UCSD-AML1 (cell line): ENCODE measurements around the gene FGF8.

Source experiments
- DNase-seq: peaks from one replicate; lab custom pipeline; 2025; ENCODE audit not compliant: unreplicated experiment; lab: John Stamatoyannopoulos, UW

FGF8 gene

DNA sequence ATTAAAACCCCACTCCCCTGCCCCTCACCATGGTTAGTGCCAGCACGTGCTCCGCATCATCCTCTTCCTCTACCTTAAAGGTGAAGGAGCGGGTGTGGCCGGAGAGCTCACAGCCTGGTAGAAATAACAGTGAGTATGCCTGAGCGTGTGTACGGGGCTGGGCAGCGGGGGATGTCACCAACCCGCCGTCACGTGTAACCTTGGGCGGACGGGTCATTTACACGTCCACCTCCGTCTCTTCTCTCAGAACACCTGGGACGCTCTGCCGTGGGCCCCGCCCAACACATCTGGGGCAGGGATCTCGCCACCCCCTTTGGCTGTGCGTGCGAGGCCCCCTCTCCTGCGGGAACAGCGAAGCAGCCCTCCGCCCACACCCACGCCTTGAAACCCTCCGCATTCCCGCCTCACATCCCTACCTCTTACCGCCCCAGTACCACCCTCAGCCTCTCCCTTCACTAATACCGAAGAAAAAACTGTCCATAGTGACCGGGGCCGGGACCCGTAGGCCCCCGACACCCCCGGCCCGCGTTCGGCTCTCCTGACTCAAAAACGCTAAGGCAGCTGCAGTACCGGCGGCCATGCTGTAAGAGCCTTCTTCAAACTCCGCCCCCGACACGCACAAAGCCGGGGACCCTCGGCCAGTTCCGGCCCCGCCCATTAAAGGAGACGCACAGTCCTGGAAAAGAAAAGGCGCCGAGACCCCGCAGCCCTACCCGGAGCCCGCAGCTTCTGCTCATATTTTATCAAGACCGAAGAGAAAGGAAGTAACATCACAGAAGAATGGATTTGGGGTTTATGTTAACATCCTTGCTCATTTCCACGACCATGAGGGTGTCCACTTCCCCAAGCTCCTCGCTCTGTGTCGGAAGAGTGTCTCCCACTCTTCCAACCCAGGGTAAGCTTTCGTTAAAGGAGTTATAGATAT is 7.2 kb upstream of the FGF8 start, which contains the start of gene NPM3:
Gene NPM3, minus strand, starts transcription at position 636 of the 925 bp plus-strand sequence. Its CDS starts 56 bp downstream, at position 580.
- peak; percentile 81 for DNase-seq

GRCh38 chr10:101781984-101782810 is 6.3 kb upstream of the FGF8 start:
- DNase-seq: no peak

DNA sequence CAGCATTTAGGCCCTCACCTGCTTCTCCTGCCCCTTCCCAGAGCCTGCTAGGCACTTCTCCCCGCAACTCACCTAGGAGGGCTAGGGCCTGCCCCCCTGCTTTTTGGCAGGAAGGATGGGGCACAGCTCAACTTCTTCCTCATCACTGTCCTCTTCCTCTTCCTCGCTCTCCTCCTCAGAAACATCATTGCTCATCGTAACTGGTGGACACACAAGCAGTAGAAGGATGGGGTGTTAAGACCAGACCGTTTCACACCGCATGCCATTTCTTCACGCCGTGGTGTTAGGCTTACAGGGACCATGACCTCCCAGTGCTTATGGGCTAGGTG is 5.7 kb upstream of the FGF8 start:
- no peak for DNase-seq

DNA sequence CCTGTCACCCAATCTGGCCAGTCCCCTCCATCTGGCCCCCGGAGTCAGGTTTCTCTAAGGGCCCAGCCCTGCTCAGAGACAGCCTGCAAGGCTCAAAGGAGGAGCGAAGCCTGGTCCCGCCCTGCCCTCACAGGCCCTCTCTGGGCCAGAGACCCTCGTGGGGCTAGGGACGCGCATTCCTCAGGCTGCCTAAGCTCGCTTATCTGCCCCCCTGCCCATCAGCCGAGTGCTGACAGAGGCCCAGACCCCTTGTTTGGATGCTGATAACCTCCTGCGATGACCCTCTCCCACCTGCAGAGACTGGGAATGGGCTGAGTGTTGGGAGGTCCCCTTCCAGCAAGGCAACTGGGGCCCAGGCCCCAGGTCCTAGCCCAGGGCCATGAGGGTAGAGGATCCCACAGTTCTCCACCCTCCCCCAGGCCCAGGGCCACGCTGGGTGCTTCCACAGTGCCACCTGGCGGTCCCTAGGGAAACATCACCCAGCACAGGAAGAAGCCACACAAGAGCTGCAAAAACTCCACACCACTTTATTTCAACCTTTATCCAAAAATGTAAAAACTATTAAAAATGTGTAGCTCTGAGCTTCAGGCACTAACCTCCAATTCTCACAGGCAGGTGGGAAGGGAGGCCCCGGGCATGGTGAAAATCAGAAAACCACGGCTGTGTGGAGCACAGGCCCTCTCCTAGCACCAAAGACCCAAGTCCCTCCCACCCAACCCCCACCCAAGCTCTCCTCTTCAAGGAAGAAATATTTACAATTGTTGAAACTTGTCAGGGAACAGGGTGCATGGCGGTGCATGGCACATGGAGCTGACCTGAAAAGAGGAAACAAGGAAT is 5.1 kb upstream of the FGF8 start:
- DNase-seq: peak; percentile 70

- no peak for DNase-seq
Observed at GRCh38 chr10:101780187-101780817, 4.4 kb upstream of the FGF8 start.

- DNase-seq: no peak
Observed at GRCh38 chr10:101779544-101780186, 3.8 kb upstream of the FGF8 start.

DNA sequence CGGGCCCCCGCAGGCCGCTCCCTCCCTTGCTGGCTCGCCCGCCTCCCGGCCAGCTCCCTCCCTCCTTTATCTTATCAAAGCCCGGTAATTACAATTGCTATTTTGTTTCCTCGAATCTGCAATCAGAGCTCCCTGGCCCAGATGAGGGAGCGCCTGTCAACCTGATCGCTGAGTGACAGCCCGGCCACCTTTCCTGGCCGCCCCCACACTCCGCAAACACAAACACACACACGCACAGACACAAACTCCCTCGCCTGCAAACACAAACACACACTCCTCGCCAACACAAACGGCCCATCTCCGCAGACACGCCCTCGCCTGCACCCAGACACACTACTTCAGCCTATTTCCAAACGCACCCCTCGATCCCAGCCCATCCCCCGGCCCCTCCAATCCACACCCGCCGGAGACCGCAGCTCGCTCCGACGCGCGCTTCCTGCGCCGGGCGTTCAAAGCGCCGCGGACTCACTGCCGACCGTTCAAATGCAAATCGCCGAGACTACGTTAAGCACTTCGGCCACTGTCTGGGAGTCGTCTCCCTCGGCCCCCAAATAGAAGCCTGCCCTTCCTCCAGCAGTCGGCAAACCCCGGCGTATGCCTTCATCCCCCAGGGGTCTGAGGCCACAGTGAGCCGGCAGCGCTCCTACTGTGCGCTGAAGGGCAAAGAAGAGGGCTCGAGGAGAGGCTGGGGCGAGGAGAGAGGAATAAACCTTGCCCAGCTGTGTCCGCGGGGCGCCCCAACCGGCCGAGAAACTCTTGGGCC is 3.0 kb upstream of the FGF8 start:
- no peak for DNase-seq

- no peak for DNase-seq
Observed at GRCh38 chr10:101778151-101778780, 2.4 kb upstream of the FGF8 start.

GRCh38 chr10:101777619-101778145 is 1.8 kb upstream of the FGF8 start:
- no peak for DNase-seq

DNA sequence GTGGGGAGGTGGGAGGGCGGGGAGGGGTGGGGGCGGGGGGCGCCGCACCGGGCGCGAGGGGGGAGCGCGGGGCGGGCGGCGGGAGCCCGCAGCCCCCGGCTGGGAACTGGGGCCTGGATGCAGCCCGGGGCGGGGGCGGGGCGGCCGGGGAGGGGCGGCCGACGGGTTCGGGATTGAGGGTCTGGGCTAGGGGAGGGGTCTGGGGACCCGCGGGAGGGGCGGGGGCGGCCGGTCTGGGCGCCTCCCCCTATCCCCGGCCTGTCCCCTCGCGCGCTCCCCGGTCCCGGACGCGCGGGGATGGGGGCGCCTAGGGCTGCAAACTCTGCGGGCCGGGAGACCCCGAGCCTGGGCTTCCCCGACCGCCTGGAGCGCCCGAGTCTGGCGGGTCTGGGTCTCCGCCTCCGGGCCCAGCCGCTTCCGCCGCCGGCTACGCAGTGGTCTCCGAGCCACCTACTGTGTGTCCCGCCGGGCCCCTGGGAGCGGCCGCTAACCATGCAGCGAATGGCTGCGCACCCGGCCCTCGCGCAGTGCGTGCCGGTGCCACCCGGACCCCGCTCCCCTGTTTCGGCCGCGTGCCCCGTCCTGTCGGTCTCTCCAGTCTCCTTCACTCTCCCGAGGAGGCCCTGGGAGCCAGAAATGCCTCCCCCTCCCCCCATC is 375 bp upstream of the FGF8 start:
- no peak for DNase-seq

GRCh38 chr10:101774589-101775272 is 1.2 kb downstream of the FGF8 start:
- no peak for DNase-seq

DNA sequence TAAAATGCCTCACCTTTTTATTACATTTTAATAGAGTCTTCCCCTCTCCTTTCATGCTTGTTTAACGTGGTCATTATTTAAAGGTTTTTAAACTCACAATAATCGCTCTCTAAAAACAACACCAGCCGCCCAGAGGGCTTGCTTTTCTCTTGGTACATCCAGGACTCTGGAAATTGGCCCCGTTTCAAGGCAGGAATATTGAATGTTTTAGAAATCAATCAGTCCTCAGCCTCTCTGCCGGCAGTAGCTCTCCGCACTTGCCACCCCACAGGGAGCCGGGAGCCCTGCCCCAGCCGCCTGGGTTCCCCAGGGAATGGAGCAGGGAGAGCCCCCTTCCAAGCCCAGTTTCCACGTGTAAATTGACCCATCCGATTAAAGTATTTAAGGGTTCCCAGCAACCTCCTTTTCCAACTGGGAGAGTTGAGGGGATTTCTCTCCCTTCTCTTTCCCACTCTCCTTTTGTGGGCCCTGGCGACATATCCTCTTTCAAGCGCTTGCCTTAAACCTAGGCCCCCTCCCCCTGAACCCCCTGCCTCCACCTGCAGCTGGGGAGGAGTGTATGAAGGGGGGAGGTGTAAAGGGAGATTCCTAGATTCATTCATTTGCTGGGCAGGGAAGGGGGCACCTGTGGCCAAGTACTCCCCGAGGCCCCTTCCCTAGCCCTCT is 1.9 kb downstream of the FGF8 start:
- no peak for DNase-seq

DNA sequence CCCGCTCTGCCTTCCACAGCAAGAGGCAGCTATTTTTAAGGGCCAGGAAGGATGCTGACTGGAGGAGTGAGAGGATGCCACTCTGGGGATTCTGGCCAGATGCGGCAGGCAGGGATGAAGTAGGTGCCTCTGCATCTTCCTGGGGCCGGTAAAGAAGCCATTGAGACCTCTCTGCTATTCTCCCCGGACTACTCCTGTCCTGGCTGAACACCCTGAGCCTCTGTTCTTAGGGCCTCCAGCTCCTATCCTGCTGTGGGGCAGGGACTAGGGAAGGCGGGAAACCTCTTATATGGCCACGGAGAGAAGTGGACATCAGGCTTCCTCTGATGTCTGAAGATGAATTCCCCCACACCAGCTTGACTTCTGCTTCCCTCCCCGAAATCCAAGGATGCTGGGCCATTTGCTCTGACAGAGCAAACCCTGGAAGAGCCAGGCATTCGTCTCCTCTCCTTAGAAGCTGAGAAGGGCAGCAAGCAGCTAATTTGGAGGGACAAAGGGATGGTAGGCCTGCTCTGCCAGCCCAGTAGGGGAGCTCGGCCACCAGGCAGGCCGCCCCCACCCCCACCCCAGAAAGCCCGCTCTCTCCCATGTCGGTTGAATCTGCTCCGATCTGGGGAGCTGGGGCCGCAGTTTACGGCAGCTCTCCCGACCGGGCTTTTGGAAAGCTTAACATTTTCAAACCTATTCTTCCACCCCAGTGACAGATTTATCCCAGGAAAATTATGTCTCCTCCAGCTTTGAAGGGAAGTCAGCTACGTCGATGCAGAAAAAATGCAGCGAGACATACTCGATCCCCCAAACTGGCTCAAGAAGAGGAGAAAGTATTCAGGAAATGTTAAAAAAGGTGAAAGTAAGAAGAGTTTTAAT is 2.8 kb downstream of the FGF8 start:
- DNase-seq: no peak

DNA sequence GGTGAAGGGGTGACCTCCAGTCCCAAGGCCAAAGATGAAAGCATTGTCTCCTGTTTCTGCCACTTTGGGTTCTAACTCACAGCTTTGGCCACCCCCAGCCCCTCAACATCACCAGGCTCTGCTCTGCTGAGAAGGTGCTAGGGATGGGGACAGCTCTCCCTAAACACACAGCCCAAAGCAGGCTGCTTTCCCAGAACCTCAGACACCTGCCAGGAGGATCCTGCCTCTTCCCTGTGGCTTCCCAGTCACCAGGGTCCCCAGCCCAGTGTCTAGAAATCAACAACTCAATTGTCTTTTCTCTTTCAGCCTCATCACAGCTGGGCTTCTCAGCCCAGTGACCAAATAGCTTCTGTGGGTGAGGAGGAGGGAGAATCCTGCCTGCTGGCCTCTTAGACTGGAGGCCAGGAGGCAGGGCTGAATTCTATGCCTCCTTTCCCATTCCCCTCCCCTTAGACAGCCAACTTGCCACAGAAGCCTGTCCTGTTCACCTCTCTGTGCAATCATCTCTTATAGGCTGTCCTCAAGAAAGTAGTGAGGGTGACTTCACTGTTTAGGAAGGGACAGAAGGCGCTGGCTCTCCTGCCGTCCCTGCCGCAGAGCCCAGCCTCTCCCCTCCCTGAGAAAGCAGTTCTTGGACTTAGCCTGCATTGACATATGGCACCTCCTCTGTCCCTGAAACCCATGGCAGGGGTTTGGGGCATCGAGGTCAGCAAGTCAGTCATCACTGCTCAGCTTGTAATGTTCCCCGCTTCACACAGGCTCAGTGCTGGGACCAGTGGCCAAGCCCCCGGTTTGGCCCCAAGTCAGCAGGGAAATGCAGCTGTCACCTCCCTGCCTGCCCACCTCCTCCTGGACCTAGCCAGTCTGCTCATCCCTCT is 3.7 kb downstream of the FGF8 start:
- no peak for DNase-seq

DNA sequence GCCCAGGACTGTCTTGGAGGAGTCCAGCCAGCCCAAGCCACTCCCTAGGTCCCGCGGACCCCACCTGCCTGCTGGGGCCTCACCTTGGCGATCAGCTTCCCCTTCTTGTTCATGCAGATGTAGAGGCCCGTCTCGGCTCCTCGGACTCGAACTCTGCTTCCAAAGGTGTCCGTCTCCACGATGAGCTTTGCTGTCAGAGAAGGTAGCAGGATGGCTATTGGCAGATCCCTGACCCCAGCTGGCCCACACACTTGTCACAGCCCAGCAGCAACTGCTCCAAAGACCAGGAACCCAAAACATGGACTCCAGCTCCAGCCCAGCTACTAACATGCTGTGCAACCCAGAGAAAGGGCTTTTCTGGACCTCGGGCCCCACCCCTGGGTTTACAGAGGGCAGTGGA is 4.5 kb downstream of the FGF8 start:
- no peak for DNase-seq
